Neural cell (in vitro differentiated cells): ENCODE data around the gene PPP1R11. TPM values are rescaled to one million over a fixed set of nuclear protein-coding genes. Genes with fewer than 3 reads are reported as not detected.

Source experiments
- H2AFZ ChIP-seq: fragments of 200-600, 300-800 bp; sonication (generic), shearing (Covaris generic); 2 replicates; pipeline ENCODE4 v1.6.0; 2014; ENCODE audit warnings: low read depth, mild to moderate bottlenecking, antibody characterized with exemption, low read length, moderate library complexity
- H3F3A ChIP-seq: fragments of 200-600 bp; shearing (Covaris generic); 2 replicates; pipeline ENCODE4 v1.6.1; 2016; ENCODE audit warnings: mild to moderate bottlenecking, moderate library complexity, mixed read lengths, antibody characterized with exemption, low read length; ENCODE audit not compliant: insufficient read depth, poor library complexity, severe bottlenecking
- H3K27ac ChIP-seq: fragments of 200-600, 300-800 bp; sonication (generic), shearing (Covaris generic); 2 replicates; pipeline ENCODE4 v1.5.1; 2014; ENCODE audit warnings: mild to moderate bottlenecking, low read length, moderate library complexity
- H3K27me3 ChIP-seq: fragments of 300-800, 200-600 bp; sonication (generic), shearing (Covaris generic); 2 replicates; pipeline ENCODE4 v1.6.0; 2014; ENCODE audit warnings: mild to moderate bottlenecking, low read depth, low read length, moderate library complexity; ENCODE audit not compliant: insufficient read depth
- H3K36me3 ChIP-seq: fragments of 300-800, 200-600 bp; sonication (generic), shearing (Covaris generic); 2 replicates; pipeline ENCODE4 v1.5.1; 2014; ENCODE audit warnings: mild to moderate bottlenecking, antibody characterized with exemption, low read length, moderate library complexity; ENCODE audit not compliant: insufficient read depth
- H3K4me2 ChIP-seq: fragments of 300-800, 200-600 bp; sonication (generic), shearing (Covaris generic); 2 replicates; pipeline ENCODE4 v1.6.0; 2014; ENCODE audit warnings: mild to moderate bottlenecking, low read length
- H3K4me3 ChIP-seq: fragments of 300-800, 200-600 bp; sonication (generic), shearing (Covaris generic); 2 replicates; pipeline ENCODE4 v1.5.1; 2014; ENCODE audit warnings: mild to moderate bottlenecking, low read length, moderate library complexity
- H3K79me2 ChIP-seq: fragments of 200-600 bp; shearing (Covaris generic); replicated peaks from 2 replicates; pipeline ENCODE4 v1.6.0; 2014; ENCODE audit warnings: mild to moderate bottlenecking, low read length, moderate library complexity; ENCODE audit not compliant: insufficient read depth
- H3K9ac ChIP-seq: fragments of 300-800, 200-600 bp; sonication (generic), shearing (Covaris generic); 2 replicates; pipeline ENCODE4 v1.6.1; 2016; ENCODE audit warnings: mild to moderate bottlenecking, low read length, mixed read lengths
- H3K9me2 ChIP-seq: fragments of 200-600 bp; shearing (Covaris generic); 2 replicates; pipeline ENCODE4 v1.6.1; 2016; ENCODE audit warnings: mild to moderate bottlenecking, low read length, mixed read lengths; ENCODE audit not compliant: insufficient read depth
- H3K9me3 ChIP-seq: fragments of 200-600, 300-800 bp; sonication (generic), shearing (Covaris generic); 2 replicates; pipeline ENCODE4 v1.6.1; 2016; ENCODE audit warnings: mild to moderate bottlenecking, mixed run types, low read length, moderate library complexity, mixed read lengths
- H4K20me1 ChIP-seq: fragments of 200-600 bp; shearing (Covaris generic); 2 replicates; pipeline ENCODE4 v1.6.1; 2016; ENCODE audit warnings: mild to moderate bottlenecking, mixed run types; ENCODE audit not compliant: insufficient read depth
- EP300 ChIP-seq: fragments of 450-650 bp; conservative IDR thresholded peaks from 2 replicates; pipeline ENCODE4 v1.6.1; 2014; ENCODE audit warnings: antibody characterized with exemption, mild to moderate bottlenecking, moderate library complexity; ENCODE audit not compliant: poor library complexity, severe bottlenecking
- EZH2 ChIP-seq: fragments of 200-600, 300-800 bp; shearing (Covaris generic), sonication (generic); IDR thresholded peaks from 2 replicates; pipeline ENCODE4 v1.6.1; 2014; ENCODE audit warnings: antibody characterized with exemption, low read length, borderline replicate concordance, mild to moderate bottlenecking; ENCODE audit not compliant: insufficient read depth, poor library complexity, severe bottlenecking
- MXI1 ChIP-seq: fragments of 450-650 bp; conservative IDR thresholded peaks from 2 replicates; pipeline ENCODE4 v1.6.1; 2014; ENCODE audit warnings: antibody characterized with exemption, mild to moderate bottlenecking; ENCODE audit not compliant: poor library complexity, severe bottlenecking
- POLR2AphosphoS5 ChIP-seq: IDR thresholded peaks from 2 replicates; pipeline ENCODE4 v1.6.1; 2012
- RAD21 ChIP-seq: fragments of 450-650 bp; conservative IDR thresholded peaks from 2 replicates; pipeline ENCODE4 v1.6.1; 2014; ENCODE audit warnings: antibody characterized with exemption, mild to moderate bottlenecking, moderate library complexity
- SMC3 ChIP-seq: fragments of 450-650 bp; conservative IDR thresholded peaks from 2 replicates; pipeline ENCODE4 v1.6.1; 2014; ENCODE audit warnings: antibody characterized with exemption, mild to moderate bottlenecking, moderate library complexity; ENCODE audit not compliant: poor library complexity
- TAF1 ChIP-seq: IDR thresholded peaks from 2 replicates; pipeline ENCODE4 v1.6.1; 2012; ENCODE audit warnings: low read depth
- polyA plus RNA-seq: library from polyadenylated mRNA; depleted of rRNA; stranded (reverse); fragments of >200 nt; gene quantifications from 2 replicates; pipeline ENCODE4 v1.2.3, GENCODE V29; 2014
- TF ChIP-seq, protein P1 (sequence below): fragments of 450-650 bp; IDR thresholded peaks from 2 replicates; pipeline ENCODE4 v1.5.1; 2014; ENCODE audit warnings: antibody characterized with exemption, mild to moderate bottlenecking, moderate library complexity; ENCODE audit not compliant: poor library complexity, severe bottlenecking
- TF ChIP-seq, protein P2 (sequence below): IDR thresholded peaks from 2 replicates; pipeline ENCODE4 v1.6.1; 2012; ENCODE audit warnings: borderline replicate concordance

Gene PPP1R11
- polyA plus RNA-seq, 1 donor from 2014 or later: 39.7 TPM

DNA sequence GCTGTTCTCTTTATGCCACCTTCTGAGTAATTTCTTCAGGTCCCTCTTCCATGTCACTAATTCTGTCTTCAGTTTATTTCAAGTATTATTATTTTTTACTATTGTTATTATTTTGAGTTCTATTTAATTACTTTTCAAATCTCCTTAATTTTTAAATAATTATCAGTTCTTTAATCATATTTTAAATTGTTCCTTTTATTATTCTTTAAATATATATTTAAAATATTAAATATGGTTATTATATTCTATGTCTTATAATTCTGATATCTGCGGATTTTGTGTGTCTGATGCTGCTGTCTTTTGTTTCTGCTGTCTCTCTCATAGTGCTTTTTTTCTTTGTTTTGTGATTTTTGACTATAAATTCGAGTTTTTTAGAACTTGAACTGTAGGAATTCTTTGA is 3.7 kb upstream of the PPP1R11 start:
- Histone ChIP-seq H3K4me2 (no peak overlapping the region), H3K4me3 (no peak overlapping the region), H3K36me3 (no peaks in the 10 kb centered on the region), H3K27me3 (no peaks in the 10 kb centered on the region), H3K9ac (no peak overlapping the region), H4K20me1 (no peaks in the 10 kb centered on the region), H3F3A (peaks cover 11% of the 10 kb centered on the region), H2AFZ (no peak overlapping the region), H3K79me2 (peaks cover 26% of the 10 kb centered on the region), H3K27ac (no peak overlapping the region), H3K9me3 (no peaks in the 10 kb centered on the region), H3K9me2 (no peaks in the 10 kb centered on the region)
- TF ChIP-seq POLR2AphosphoS5 (no peak), TAF1 (no peak), RAD21 (no peak), EZH2 (no peak), SMC3 (no peak), MXI1 (no peak), EP300 (no peak)
- TF ChIP-seq, protein P1, sequence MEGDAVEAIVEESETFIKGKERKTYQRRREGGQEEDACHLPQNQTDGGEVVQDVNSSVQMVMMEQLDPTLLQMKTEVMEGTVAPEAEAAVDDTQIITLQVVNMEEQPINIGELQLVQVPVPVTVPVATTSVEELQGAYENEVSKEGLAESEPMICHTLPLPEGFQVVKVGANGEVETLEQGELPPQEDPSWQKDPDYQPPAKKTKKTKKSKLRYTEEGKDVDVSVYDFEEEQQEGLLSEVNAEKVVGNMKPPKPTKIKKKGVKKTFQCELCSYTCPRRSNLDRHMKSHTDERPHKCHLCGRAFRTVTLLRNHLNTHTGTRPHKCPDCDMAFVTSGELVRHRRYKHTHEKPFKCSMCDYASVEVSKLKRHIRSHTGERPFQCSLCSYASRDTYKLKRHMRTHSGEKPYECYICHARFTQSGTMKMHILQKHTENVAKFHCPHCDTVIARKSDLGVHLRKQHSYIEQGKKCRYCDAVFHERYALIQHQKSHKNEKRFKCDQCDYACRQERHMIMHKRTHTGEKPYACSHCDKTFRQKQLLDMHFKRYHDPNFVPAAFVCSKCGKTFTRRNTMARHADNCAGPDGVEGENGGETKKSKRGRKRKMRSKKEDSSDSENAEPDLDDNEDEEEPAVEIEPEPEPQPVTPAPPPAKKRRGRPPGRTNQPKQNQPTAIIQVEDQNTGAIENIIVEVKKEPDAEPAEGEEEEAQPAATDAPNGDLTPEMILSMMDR: no peak
- TF ChIP-seq, protein P2, sequence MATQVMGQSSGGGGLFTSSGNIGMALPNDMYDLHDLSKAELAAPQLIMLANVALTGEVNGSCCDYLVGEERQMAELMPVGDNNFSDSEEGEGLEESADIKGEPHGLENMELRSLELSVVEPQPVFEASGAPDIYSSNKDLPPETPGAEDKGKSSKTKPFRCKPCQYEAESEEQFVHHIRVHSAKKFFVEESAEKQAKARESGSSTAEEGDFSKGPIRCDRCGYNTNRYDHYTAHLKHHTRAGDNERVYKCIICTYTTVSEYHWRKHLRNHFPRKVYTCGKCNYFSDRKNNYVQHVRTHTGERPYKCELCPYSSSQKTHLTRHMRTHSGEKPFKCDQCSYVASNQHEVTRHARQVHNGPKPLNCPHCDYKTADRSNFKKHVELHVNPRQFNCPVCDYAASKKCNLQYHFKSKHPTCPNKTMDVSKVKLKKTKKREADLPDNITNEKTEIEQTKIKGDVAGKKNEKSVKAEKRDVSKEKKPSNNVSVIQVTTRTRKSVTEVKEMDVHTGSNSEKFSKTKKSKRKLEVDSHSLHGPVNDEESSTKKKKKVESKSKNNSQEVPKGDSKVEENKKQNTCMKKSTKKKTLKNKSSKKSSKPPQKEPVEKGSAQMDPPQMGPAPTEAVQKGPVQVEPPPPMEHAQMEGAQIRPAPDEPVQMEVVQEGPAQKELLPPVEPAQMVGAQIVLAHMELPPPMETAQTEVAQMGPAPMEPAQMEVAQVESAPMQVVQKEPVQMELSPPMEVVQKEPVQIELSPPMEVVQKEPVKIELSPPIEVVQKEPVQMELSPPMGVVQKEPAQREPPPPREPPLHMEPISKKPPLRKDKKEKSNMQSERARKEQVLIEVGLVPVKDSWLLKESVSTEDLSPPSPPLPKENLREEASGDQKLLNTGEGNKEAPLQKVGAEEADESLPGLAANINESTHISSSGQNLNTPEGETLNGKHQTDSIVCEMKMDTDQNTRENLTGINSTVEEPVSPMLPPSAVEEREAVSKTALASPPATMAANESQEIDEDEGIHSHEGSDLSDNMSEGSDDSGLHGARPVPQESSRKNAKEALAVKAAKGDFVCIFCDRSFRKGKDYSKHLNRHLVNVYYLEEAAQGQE: no peak

DNA sequence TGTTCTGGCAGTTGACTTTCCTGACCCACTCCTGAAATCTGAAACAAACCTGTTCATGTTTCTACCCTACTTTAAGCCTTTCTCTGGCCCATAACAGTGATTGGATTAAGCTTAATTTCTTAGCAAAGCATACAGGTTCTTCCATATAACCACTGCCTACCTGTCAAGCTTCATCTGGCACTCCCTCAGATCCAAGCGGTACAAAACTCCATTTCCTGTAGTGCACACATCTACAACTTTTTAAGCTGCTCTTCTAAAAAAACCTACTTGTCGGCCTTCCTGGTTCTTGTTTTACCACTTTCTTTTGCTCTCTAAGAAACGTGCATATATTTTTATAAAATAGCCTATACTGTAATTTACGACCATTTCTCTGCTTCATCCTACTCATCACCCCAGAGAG is 916 bp upstream of the PPP1R11 start:
- peaks cover 29% of the 10 kb centered on the region for H3K79me2 ChIP-seq
- peak overlapping the region; percentile 76 for H3K4me3 ChIP-seq

More for the DNA sequence above, 916 bp upstream of the PPP1R11 start:
- no peaks in the 10 kb centered on the region for H3K9me2 ChIP-seq
- no peaks in the 10 kb centered on the region for H3K36me3 ChIP-seq
- peak overlapping the region; percentile 65 for H2AFZ ChIP-seq
- peak overlapping the region; percentile 93 for H3K9ac ChIP-seq
- TF ChIP-seq SMC3 (no peak), EZH2 (no peak), POLR2AphosphoS5 (no peak), EP300 (no peak), TAF1 (no peak), RAD21 (no peak)
- TF ChIP-seq, protein P2: no peak
- TF ChIP-seq, protein P1: no peak
- H3K27ac ChIP-seq: peak overlapping the region; percentile 98
- H3K4me2 ChIP-seq: peak overlapping the region; percentile 80
- no peaks in the 10 kb centered on the region for H4K20me1 ChIP-seq
- H3F3A ChIP-seq: peaks cover 7% of the 10 kb centered on the region
- peaks cover 7% of the 10 kb centered on the region for H3K27me3 ChIP-seq
- no peaks in the 10 kb centered on the region for H3K9me3 ChIP-seq
